Muscle layer of colon (tissue), 2 donors: ENCODE results near the gene SRCIN1.
A peak's percentile ranks its signal among the peaks of the same experiment; 100 is the strongest.

ENCODE experiments used
- H3K27ac ChIP-seq: one replicate; pipeline ENCODE4 v1.7.0; 2013; ENCODE audit warnings: low read depth, mild to moderate bottlenecking, low read length, moderate library complexity
- H3K27me3 ChIP-seq, 2 donors: one replicate each; pipeline ENCODE4 v1.7.0; 2013; ENCODE audit warnings: low read length in 2 of 2, mild to moderate bottlenecking in 2 of 2; ENCODE audit not compliant: insufficient read depth in 2 of 2, control insufficient read depth in 1 of 2
- H3K36me3 ChIP-seq: one replicate; pipeline ENCODE4 v1.7.0; 2013; ENCODE audit warnings: mild to moderate bottlenecking, low read length; ENCODE audit not compliant: insufficient read depth
- H3K4me1 ChIP-seq: one replicate; pipeline ENCODE4 v1.7.0; 2013; ENCODE audit warnings: mild to moderate bottlenecking, low read length; ENCODE audit not compliant: insufficient read depth
- H3K4me3 ChIP-seq, 2 donors: one replicate each; pipeline ENCODE4 v1.7.0; 2013; ENCODE audit warnings: low read length in 2 of 2, low read depth in 1 of 2, mild to moderate bottlenecking in 1 of 2, moderate library complexity in 1 of 2
- H3K9ac ChIP-seq: one replicate; pipeline ENCODE4 v1.7.0; 2013; ENCODE audit warnings: low read length
- H3K9me3 ChIP-seq: one replicate; pipeline ENCODE4 v1.7.0; 2013; ENCODE audit warnings: mild to moderate bottlenecking, low read length
- donor health status: abdominal sarcoma.
- donor health status: Adenocarcinoma of cecum.

The SRCIN1 gene

DNA sequence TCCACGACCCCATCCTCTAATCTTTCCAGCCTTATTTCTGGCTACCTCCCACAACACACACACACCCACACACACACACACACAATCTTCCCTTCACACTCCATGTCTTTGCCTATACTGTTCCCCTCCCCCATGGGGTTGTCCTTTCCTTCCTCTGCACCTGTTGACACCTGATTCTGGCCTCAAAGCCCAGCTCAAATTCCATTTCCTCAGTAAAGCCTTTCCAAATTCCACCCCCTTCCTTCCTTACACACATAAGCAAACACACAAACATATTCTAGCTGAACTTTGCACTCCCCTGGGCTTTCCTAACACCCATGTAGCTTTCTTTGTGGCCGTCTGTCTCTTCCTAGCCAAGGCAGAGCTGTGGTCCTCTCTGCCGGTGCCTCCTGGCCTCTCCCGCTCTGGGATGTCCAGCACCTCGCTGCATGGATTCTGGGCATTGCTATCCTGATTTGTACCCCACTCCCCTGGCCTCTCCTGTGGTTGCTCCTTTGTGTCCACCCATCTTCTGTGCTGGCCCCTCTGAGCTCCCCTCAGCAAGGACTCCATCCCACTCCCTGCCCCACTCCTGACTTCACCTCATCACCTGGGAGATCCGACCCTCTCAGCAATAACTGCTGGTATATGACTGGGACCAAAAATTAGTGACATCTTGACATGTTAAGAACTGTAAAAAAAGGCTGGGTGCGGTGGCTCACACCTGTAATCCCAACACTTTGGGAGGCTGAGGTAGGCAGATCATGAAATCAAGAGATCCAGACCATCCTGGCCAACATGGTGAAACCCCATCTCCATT lies 8.4 kb upstream of the SRCIN1 start:
- Histone ChIP-seq H3K9ac (no peak overlapping the region), H3K27ac (no peak overlapping the region), H3K4me1 (no peaks in the 10 kb centered on the region), H3K9me3 (peaks cover 5% of the 10 kb centered on the region), H3K4me3 (no peak overlapping the region), H3K27me3 (peaks cover 0 to 13% of the 10 kb centered on the region in 2 donors), H3K36me3 (no peaks in the 10 kb centered on the region)

DNA sequence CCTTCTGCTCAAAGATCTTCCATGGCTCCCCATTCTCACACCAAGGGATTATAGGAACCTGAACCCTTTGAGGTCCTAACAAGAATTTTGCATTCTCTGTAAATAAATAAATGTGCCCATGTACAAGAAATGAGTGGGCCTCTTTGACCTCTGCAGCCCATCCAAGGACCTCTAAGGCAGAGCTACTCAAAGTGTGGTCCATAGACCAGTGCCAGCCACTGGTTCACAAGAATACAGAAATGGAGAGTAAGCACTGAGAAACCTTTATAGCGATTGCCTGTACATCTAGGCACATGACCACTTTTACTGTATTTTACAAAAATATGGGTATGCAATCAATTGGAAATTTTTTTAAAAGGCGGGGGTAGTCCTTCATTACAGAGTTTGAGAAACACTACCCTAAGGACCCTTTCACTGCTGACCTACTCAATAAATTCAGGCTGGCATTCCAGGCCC lies 7.8 kb upstream of the SRCIN1 start:
- Histone ChIP-seq H3K9ac (no peak overlapping the region), H3K27ac (no peak overlapping the region), H3K36me3 (no peaks in the 10 kb centered on the region), H3K4me1 (no peaks in the 10 kb centered on the region), H3K9me3 (peaks cover 5% of the 10 kb centered on the region), H3K4me3 (no peak overlapping the region), H3K27me3 (peaks cover 4 to 19% of the 10 kb centered on the region in 2 donors)

DNA sequence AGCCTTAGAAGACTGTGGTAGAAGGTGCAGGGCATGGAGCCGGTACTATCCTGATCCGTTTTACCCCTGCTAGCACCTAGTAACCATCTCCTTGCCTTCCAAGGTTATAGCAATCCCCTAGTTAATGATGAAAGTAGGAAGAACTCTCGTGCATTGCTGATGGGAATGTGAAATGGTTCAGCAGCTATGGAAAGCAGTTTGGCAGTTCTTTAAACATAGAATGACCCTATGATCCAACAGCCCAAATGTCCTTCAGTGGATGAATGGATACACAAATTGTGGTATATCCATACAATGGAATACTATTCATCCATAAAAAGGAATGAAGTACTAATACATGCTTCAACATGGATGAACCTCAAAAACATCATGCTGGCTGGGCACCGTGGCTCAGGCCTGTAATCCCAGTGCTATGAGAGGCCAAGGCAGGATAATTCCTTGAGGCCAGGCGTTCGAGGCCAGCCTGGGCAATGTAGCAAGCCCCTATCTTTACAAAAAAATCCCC lies 6.2 kb upstream of the SRCIN1 start:
- H3K4me3 ChIP-seq, result no peak overlapping the region
- H3K9me3 ChIP-seq, result peaks cover 5% of the 10 kb centered on the region
- no peak overlapping the region for H3K9ac ChIP-seq
- peaks cover 3% of the 10 kb centered on the region for H3K4me1 ChIP-seq
- no peaks in the 10 kb centered on the region for H3K36me3 ChIP-seq
- H3K27ac ChIP-seq, result no peak overlapping the region
- H3K27me3 ChIP-seq, result peaks cover 9 to 35% of the 10 kb centered on the region in 2 donors

DNA sequence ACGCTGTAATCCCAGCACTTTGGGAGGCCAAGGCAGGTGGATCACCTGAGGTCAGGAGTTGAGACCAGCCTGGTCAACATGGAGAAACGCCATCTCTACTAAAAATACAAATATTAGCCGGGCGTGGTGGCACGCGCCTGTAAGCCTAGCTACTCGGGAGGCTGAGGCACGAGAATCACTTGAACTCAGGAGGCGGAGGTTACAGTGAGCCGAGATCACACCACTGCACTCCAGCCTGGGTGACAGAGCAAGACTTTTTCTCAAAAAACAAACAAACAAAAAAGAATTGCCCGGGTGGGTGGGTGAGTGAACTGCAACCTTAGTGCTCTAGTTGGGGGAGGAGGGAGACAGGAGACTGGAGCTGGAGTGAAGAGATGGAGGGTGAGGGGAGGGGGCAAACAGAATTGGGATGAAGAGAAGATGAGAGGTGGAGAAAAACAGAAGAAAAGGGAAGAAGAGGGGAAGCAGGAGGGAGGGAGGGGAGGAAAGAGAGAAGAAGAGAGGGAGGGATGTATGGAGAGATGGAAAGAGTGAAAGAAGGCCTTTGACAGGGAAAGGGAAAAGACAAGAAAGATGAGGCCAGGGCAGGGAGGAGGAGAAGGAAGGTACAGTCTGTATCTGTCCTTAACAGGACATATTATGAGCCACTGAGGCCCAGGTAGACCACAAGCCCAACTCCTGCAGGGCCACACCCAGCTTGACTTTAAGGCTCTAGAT lies 5.5 kb upstream of the SRCIN1 start:
- Histone ChIP-seq H3K36me3 (no peaks in the 10 kb centered on the region), H3K9ac (no peak overlapping the region), H3K9me3 (peaks cover 5% of the 10 kb centered on the region), H3K27ac (no peak overlapping the region), H3K4me3 (no peak overlapping the region), H3K27me3 (peaks cover 9 to 42% of the 10 kb centered on the region in 2 donors), H3K4me1 (peaks cover 10% of the 10 kb centered on the region)

DNA sequence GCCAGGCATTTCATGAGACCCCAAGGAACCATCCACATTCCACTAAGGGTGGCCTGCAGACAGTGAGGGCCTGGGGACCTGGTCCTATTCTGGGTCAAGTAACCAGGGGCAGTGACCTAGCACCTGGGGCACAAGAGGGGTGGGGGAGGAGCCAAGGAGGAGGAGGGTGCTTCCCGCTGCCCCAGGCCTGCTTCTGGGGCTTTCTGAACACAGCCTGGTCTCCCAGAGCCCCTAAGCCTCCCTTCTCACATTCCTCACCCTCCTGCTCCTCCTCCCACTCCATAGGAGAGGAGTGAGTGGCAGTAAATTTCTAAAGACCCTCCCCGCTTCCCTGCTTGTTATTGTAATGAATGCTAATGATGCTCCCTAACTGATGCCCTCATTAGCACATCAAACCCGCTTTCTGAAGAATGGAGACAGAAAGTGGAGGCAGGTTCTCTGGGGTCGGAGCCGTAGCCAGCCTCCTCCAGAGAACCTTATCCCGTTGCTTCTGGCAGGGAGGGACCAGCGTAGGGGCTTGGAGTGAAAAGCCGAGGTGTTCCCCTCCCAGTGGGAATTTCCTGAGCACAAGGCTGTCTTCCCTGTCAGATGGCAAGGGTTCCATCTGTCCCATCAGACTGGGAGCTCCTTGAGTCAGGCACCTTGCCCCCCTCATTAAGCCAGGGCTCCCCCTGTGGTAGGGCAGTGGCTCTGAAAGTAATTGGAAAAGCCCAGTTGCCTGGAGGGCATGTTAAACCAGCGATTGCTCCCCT lies 3.7 kb upstream of the SRCIN1 start:
- H3K27me3 ChIP-seq, result peaks cover 9 to 42% of the 10 kb centered on the region in 2 donors
- H3K36me3 ChIP-seq, result no peaks in the 10 kb centered on the region
- no peak overlapping the region for H3K9ac ChIP-seq
- H3K9me3 ChIP-seq, result peaks cover 5% of the 10 kb centered on the region
- no peak overlapping the region for H3K27ac ChIP-seq
- H3K4me3 ChIP-seq, result no peak overlapping the region
- peaks cover 10% of the 10 kb centered on the region for H3K4me1 ChIP-seq

DNA sequence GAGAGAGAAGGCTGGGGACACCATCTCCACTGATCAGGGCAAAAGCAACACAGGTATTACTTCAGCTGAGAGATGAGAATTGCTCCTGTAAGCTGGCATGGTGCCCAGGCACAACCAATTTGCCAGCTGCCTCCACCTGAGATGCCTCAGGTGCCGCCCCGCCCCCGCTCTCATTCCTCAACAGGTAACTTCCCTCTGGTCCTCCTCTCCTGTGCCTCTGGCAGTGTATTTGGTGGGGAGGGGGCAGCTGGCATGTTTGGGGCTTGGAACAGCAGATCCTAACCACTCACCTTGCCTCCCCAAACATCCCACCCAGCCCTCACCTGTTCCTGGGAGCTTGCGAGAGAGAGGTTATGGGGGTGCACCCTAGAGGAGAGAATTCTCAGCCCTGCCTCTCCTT lies 2.9 kb upstream of the SRCIN1 start:
- H3K9ac ChIP-seq, result no peak overlapping the region
- peaks cover 5% of the 10 kb centered on the region for H3K9me3 ChIP-seq
- H3K4me1 ChIP-seq, result peaks cover 10% of the 10 kb centered on the region
- no peak overlapping the region for H3K27ac ChIP-seq
- peaks cover 9 to 45% of the 10 kb centered on the region in 2 donors for H3K27me3 ChIP-seq
- H3K36me3 ChIP-seq, result no peaks in the 10 kb centered on the region
- no peak overlapping the region for H3K4me3 ChIP-seq

DNA sequence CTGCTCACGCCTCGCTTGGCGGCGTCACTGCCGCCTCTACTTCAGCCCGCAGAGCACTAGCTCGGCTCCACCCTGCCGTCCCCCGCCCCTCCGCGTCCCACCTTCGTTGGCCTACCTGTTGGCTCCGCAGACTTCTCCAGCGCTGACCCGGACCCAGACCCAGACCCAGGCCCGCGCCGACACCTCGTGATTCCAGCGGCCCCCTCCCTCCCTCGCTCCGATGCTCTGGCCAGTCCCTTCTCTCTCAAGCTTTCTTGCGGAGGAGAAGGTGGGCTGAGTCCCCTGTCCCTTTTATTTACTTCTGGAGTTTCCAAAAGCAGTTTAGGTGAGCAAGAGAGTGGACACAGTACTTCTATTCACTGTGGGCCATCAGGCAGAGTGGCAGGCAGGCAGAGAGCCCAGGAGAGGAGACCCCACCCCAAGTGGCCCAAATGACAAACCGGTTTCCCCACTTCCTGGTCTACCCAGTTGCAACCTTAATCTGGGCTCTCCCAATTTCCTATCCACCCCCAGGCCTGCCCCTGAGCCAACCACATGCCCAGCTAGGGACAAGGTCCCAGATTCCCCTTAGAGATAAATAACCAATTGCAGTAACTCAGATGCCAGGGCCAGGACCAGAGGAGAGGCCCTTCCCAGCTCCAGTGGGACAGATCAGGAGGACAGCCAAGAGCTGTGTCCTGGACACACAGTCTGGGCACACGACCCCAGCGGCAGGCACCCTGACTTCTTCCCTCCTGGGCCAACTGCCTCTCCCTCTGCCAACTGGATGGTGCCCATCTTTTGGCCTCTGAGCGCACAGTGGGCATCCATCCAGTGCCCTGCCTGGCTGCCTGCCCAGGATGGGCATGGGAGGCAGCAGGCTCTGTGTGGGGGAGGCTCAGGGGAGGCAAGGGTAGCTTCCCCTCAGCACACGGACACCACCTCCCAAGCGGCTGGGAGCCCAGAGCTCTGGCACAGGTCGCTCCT lies 1.2 kb upstream of the SRCIN1 start:
- Histone ChIP-seq H3K4me3 (peak overlapping the region in 1 of 2 donors; percentile 50), H3K9me3 (peaks cover 4% of the 10 kb centered on the region), H3K27me3 (peaks cover 9 to 44% of the 10 kb centered on the region in 2 donors), H3K27ac (no peak overlapping the region), H3K9ac (no peak overlapping the region), H3K36me3 (no peaks in the 10 kb centered on the region), H3K4me1 (peaks cover 23% of the 10 kb centered on the region)

DNA sequence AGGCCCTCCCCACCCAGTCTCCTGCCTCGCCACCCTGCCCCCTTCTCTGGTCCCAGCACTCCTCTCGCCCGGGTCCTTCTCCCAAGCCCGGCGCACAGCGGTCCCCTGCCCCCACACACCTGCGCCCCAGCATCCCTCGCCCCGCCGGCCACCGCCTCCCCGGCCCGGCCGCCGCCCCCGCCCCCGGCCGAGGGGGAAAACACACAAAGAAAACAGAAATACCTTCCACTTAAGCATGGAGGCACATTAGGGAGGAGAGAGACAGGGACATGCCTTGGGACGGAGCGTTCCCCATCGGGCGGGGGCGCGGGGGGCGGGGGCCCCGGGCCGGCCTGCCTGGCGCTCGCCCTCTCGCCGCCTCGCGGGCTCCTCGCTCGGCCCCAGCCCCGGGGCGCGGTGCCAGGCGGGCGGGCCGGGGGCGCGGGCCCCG lies 326 bp downstream of the SRCIN1 start:
- H3K27ac ChIP-seq, result no peak overlapping the region
- peaks cover 9 to 43% of the 10 kb centered on the region in 2 donors for H3K27me3 ChIP-seq
- H3K36me3 ChIP-seq, result no peaks in the 10 kb centered on the region
- H3K9me3 ChIP-seq, result no peaks in the 10 kb centered on the region
- no peak overlapping the region for H3K9ac ChIP-seq
- peaks cover 27% of the 10 kb centered on the region for H3K4me1 ChIP-seq
- peak overlapping the region in 1 of 2 donors; percentile 38 for H3K4me3 ChIP-seq

DNA sequence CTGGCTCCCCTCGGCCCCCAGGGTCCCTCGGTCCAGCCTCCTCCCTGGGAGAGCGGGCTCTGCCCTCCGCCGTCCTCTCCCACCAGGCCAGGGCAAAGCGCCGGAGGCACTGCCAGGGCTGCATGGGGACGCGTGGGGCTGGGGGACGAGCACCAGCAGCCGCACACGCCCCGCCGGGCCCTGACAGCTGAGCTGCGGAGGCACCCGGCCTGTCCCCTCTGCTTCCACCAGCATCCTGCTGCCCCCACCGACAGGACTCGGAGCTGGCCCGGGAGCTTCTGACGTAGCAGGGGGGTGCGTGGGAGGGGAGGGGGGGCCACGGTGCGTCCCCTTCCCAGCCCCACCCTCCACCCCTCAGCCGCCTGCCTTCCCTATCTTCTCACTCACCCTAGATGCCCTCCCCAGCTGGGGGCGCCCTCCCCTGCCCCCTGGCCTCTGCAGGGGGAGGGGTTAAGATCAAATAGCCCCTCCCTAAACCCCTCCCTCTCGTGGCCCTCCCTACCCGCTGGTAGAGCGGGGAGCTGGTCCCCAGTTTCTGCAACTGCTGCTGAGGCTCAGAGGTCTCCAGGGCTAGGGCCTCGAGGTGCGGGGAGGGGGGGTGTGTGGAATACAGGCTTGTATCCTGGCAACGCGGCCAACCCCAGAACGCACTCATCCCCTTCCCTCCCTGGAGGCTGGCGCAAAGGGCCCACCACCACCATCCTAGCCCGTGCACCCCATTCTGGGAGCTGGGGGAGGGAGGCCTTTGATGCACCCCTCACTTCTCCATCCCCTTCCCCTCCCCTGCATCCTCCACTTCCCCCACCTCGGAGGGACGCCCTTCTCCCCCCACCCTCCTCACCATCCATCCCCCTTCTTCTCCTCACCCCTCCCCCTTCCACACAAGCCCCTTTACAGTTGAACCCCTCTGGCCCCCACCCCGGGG lies 1.0 kb downstream of the SRCIN1 start:
- H3K4me3 ChIP-seq, result peak overlapping the region in 1 of 2 donors; percentile 38
- H3K36me3 ChIP-seq, result no peaks in the 10 kb centered on the region
- H3K27ac ChIP-seq, result no peak overlapping the region
- peaks cover 27% of the 10 kb centered on the region for H3K4me1 ChIP-seq
- no peak overlapping the region for H3K9ac ChIP-seq
- no peaks in the 10 kb centered on the region for H3K9me3 ChIP-seq
- peaks cover 9 to 43% of the 10 kb centered on the region in 2 donors for H3K27me3 ChIP-seq
